Osteoblast (primary cell): ENCODE data around the gene TRA2B. TPM values are rescaled to one million over a fixed set of nuclear protein-coding genes. Genes with fewer than 3 reads are reported as not detected.

Experiments used
- DNase-seq: peaks from one replicate; pipeline ENCODE4 v3.0.0; 2011; ENCODE audit warnings: low spot score, mixed read lengths; ENCODE audit not compliant: insufficient read length; ENCODE audit errors: missing footprints
- H2AFZ ChIP-seq: 2 replicates; pipeline ENCODE4 v1.6.0; 2011; ENCODE audit warnings: mild to moderate bottlenecking, low read length
- H3K27ac ChIP-seq: 2 replicates; pipeline ENCODE4 v1.5.1; 2011; ENCODE audit warnings: mild to moderate bottlenecking, low read depth, low read length, moderate library complexity
- H3K27me3 ChIP-seq: 2 replicates; pipeline ENCODE4 v1.6.0; 2012; ENCODE audit warnings: mild to moderate bottlenecking, control low read depth, inconsistent platforms, low read length, moderate library complexity; ENCODE audit not compliant: insufficient read depth
- H3K36me3 ChIP-seq: 2 replicates; pipeline ENCODE4 v1.5.1; 2011; ENCODE audit warnings: mild to moderate bottlenecking, low read length, control low read depth, moderate library complexity; ENCODE audit not compliant: insufficient read depth
- H3K4me1 ChIP-seq: 2 replicates; pipeline ENCODE4 v1.5.1; 2011; ENCODE audit warnings: mild to moderate bottlenecking, low read length, control low read depth, moderate library complexity; ENCODE audit not compliant: insufficient read depth
- H3K4me2 ChIP-seq: 2 replicates; pipeline ENCODE4 v1.6.0; 2011; ENCODE audit warnings: mild to moderate bottlenecking, low read length; ENCODE audit not compliant: insufficient read depth
- H3K4me3 ChIP-seq: fragments of 200-600 bp; sonication (generic); 3 replicates; pipeline ENCODE4 v1.5.1; 2012; ENCODE audit warnings: mild to moderate bottlenecking, low read length, inconsistent platforms; ENCODE audit not compliant: insufficient read depth
- H3K79me2 ChIP-seq: 2 replicates; pipeline ENCODE4 v1.6.0; 2012; ENCODE audit warnings: mild to moderate bottlenecking, low read length, control low read depth, inconsistent platforms; ENCODE audit not compliant: insufficient read depth
- H3K9me3 ChIP-seq: 2 replicates; pipeline ENCODE4 v1.5.1; 2011; ENCODE audit warnings: low read depth, low read length, control low read depth
- H4K20me1 ChIP-seq: 2 replicates; pipeline ENCODE4 v1.6.0; 2012; ENCODE audit warnings: mild to moderate bottlenecking, low read length, control low read depth; ENCODE audit not compliant: insufficient read depth
- CTCF ChIP-seq: IDR thresholded peaks from 2 replicates; pipeline ENCODE4 v1.5.1; 2011; ENCODE audit warnings: mild to moderate bottlenecking, low read depth, low read length, moderate library complexity; ENCODE audit errors: extremely low read depth
- total RNA-seq: library from RNA; depleted of rRNA; stranded (reverse); fragments of >200 nt; gene quantifications from 2 replicates; pipeline ENCODE4 v1.2.3, GENCODE V29; 2012

TRA2B gene
- total RNA-seq, 1 donor = 111 TPM

GRCh38 chr3:185954366-185954723, 16.5 kb upstream of the TRA2B start:
- Histone ChIP-seq H3K4me2 (no peak overlapping the region), H3K36me3 (no peaks in the 10 kb centered on the region), H3K4me1 (no peaks in the 10 kb centered on the region), H3K27ac (no peak overlapping the region), H4K20me1 (no peaks in the 10 kb centered on the region), H3K9me3 (no peaks in the 10 kb centered on the region), H3K4me3 (no peak overlapping the region), H3K79me2 (no peaks in the 10 kb centered on the region), H2AFZ (no peak overlapping the region), H3K27me3 (peaks cover 16% of the 10 kb centered on the region)
- no peak for TF ChIP-seq CTCF
- DNase-seq = no peak

- Histone ChIP-seq H3K79me2 (no peaks in the 10 kb centered on the region), H3K27me3 (peaks cover 24% of the 10 kb centered on the region), H2AFZ (no peak overlapping the region), H3K27ac (no peak overlapping the region), H3K36me3 (no peaks in the 10 kb centered on the region), H4K20me1 (no peaks in the 10 kb centered on the region), H3K9me3 (no peaks in the 10 kb centered on the region), H3K4me3 (no peak overlapping the region), H3K4me2 (no peak overlapping the region), H3K4me1 (no peaks in the 10 kb centered on the region)
- no peak for TF ChIP-seq CTCF
- no peak for DNase-seq
These were observed 12.9 kb upstream of the TRA2B start for GRCh38 chr3:185950728-185951127.

- Histone ChIP-seq H3K27me3 (peaks cover 20% of the 10 kb centered on the region), H3K4me2 (no peak overlapping the region), H4K20me1 (no peaks in the 10 kb centered on the region), H2AFZ (no peak overlapping the region), H3K4me1 (no peaks in the 10 kb centered on the region), H3K9me3 (no peaks in the 10 kb centered on the region), H3K4me3 (no peak overlapping the region), H3K79me2 (no peaks in the 10 kb centered on the region), H3K27ac (no peak overlapping the region), H3K36me3 (no peaks in the 10 kb centered on the region)
- DNase-seq = no peak
- TF ChIP-seq CTCF = no peak
These were observed 11.7 kb upstream of the TRA2B start for GRCh38 chr3:185949515-185949914.

GRCh38 chr3:185948292-185948691, 10.5 kb upstream of the TRA2B start:
- Histone ChIP-seq H3K79me2 (no peaks in the 10 kb centered on the region), H3K4me1 (peaks cover under 1% of the 10 kb centered on the region), H3K9me3 (no peaks in the 10 kb centered on the region), H3K27ac (no peak overlapping the region), H3K27me3 (peaks cover 19% of the 10 kb centered on the region), H2AFZ (no peak overlapping the region), H4K20me1 (no peaks in the 10 kb centered on the region), H3K4me2 (no peak overlapping the region), H3K4me3 (no peak overlapping the region), H3K36me3 (no peaks in the 10 kb centered on the region)
- no peak for DNase-seq
- TF ChIP-seq CTCF = no peak
